ENCODE measurements around the gene CLSTN2. TPM values are rescaled to one million over a fixed set of nuclear protein-coding genes. Genes with fewer than 3 reads are reported as not detected.

Gene CLSTN2
- total and polyA plus RNA-seq, 2 of the 13 experiments (the other 11 are each of a cell fraction or from before 2014, with no cell fraction given) = not detected

GRCh38 chr3:140103986-140104645 is 169.1 kb downstream of the CLSTN2 start (continued):
- no peak for TF ChIP-seq PAXIP1 (CRISPR knock-in tag; conservative IDR thresholded peaks at IDR 0.05)

- Histone ChIP-seq H3K9ac (ENCODE audit: insufficient read depth, low read depth, low read length) (no peak overlapping the region), H3K36me3 (replicated peaks in 1 of 2; ENCODE audit: control insufficient read depth in 1 of 2, insufficient read depth in 2 of 2, low read length in 2 of 2) (no peaks in the 10 kb centered on the region), H3K4me2 (ENCODE audit: low read depth, low read length) (no peak overlapping the region), H3K27me3 (ENCODE audit: control insufficient read depth in 1 of 2, insufficient read depth in 2 of 2, low read length in 2 of 2) (peaks cover 0 to 10% of the 10 kb centered on the region in 2 experiments; a peak in 2 of 5 replicates), H3K9me3 (ENCODE audit: low read length) (no peaks in the 10 kb centered on the region), H4K20me1 (ENCODE audit: insufficient read depth, low read length) (no peaks in the 10 kb centered on the region), H3K27ac (ENCODE audit: extremely low read length, insufficient read depth, low read length) (no peak overlapping the region), H2AFZ (ENCODE audit: low read length) (no peak overlapping the region), H3K4me3 (replicated peaks in 1 of 3; ENCODE audit: insufficient read depth in 1 of 3, low read depth in 2 of 3, low read length in 3 of 3) (no peak overlapping the region), H3K79me2 (ENCODE audit: insufficient read depth, low read length) (no peaks in the 10 kb centered on the region), H3K4me1 (ENCODE audit: insufficient read depth, low read length) (no peaks in the 10 kb centered on the region)
- WGBS (ENCODE audit: low lambda C conversion rate) = 47% methylated on average over 3 of the region's 3 CpGs
- ATAC-seq (no peak), FAIRE-seq (no peak), DNase-seq (ENCODE audit: low spot score) (no peak)
- in situ Hi-C loops (cut with HindIII; ENCODE audit: extremely low pct_ligation_motif_present, low pct_unique_long_range_greater_than_20kb) = no loop called here
- no TSS peak for BruUV-seq (replicated peaks)
- ChIA-PET POLR2A (no interaction called here), CTCF (ENCODE audit: low intra/inter-chr PET ratio, low total read pairs) (no interaction called here)
- intact Hi-C loops (cut with micrococcal nuclease; ENCODE audit: unreplicated experiment) = no loop called here
- TF ChIP-seq TSC22D2 (CRISPR knock-in tag; IDR thresholded peaks at IDR 0.05; ENCODE audit: borderline replicate concordance) (no peak), HNF1A (IDR thresholded peaks at IDR 0.05; ENCODE audit: low read depth) (no peak), HNF1A (CRISPR knock-in tag; IDR thresholded peaks at IDR 0.05; ENCODE audit: borderline replicate concordance) (no peak), ZC3H4 (CRISPR knock-in tag; IDR thresholded peaks at IDR 0.05; ENCODE audit: borderline replicate concordance) (no peak), ZSCAN22 (CRISPR knock-in tag; IDR thresholded peaks at IDR 0.05) (no peak), FOXO4 (CRISPR knock-in tag; conservative IDR thresholded peaks at IDR 0.05) (no peak), ZFP36L1 (CRISPR knock-in tag; IDR thresholded peaks at IDR 0.05) (no peak), ARNT2 (CRISPR knock-in tag; IDR thresholded peaks at IDR 0.05; ENCODE audit: low read depth) (no peak)
Measured at GRCh38 chr3:140113996-140114788, 179.2 kb downstream of the CLSTN2 start.
